SK-N-SH (cell line): Measurements from ENCODE around the gene ADAMTSL1.

Experiments
- CHD2 ChIP-seq: fragments of 150-350 bp; IDR thresholded peaks from 2 replicates; pipeline ENCODE4 v1.6.1; 2018; ENCODE audit warnings: low read length; ENCODE audit not compliant: partially characterized antibody
- EP300 ChIP-seq, 2 experiments: IDR thresholded peaks; 2 replicates each; pipeline versions ENCODE4 v1.4.0 to v1.6.1; 2012; ENCODE audit warnings: borderline replicate concordance in 1 of 2, low read depth in 1 of 2, low read length in 1 of 2
- NFIC ChIP-seq: IDR thresholded peaks from 2 replicates; pipeline ENCODE4 v1.4.0; 2012; ENCODE audit warnings: borderline replicate concordance
- POLR2AphosphoS5 ChIP-seq: IDR thresholded peaks from 2 replicates; pipeline ENCODE4 v1.6.1; 2012; ENCODE audit warnings: low read depth, low read length
- RCOR1 ChIP-seq: fragments of 150-350 bp; IDR thresholded peaks from 2 replicates; pipeline ENCODE4 v1.6.1; 2017; ENCODE audit warnings: antibody characterized with exemption, low read length
- TCF12 ChIP-seq: IDR thresholded peaks from 2 replicates; pipeline ENCODE4 v1.4.0; 2012
- TF ChIP-seq, protein P1 (sequence below): fragments of 200-600 bp; sonication (generic); IDR thresholded peaks from 2 replicates; pipeline ENCODE4 v1.6.1; 2017; ENCODE audit warnings: antibody characterized with exemption, mild to moderate bottlenecking, moderate library complexity

DNA sequence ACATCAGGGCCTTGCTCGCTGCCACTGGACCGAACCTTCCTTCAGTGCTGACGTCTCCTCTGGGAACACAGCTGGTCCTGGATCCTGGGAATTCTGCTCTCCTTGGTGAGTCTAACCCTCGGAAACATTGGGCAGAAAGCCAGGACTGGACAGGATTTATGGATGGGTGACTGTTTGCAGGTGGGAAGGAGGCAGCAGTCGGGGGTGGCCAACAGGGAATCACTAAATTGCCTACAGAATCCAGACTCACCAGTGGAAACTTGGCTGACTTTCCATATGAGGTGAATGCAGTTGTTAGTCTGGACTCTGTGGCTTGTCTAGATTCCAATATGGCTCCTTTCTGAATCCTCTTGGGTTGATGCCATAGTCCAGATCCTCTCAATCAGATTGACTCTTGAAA lies 355.9 kb downstream of the ADAMTSL1 start:
- TF ChIP-seq, protein P1, sequence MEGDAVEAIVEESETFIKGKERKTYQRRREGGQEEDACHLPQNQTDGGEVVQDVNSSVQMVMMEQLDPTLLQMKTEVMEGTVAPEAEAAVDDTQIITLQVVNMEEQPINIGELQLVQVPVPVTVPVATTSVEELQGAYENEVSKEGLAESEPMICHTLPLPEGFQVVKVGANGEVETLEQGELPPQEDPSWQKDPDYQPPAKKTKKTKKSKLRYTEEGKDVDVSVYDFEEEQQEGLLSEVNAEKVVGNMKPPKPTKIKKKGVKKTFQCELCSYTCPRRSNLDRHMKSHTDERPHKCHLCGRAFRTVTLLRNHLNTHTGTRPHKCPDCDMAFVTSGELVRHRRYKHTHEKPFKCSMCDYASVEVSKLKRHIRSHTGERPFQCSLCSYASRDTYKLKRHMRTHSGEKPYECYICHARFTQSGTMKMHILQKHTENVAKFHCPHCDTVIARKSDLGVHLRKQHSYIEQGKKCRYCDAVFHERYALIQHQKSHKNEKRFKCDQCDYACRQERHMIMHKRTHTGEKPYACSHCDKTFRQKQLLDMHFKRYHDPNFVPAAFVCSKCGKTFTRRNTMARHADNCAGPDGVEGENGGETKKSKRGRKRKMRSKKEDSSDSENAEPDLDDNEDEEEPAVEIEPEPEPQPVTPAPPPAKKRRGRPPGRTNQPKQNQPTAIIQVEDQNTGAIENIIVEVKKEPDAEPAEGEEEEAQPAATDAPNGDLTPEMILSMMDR: no peak
- peak; percentile 34 for TF ChIP-seq NFIC
- no peak for TF ChIP-seq RCOR1
- TF ChIP-seq CHD2: no peak
- no peak for TF ChIP-seq TCF12
- no peak for TF ChIP-seq POLR2AphosphoS5
- TF ChIP-seq EP300 (IDR thresholded peaks at IDR 0.05; ENCODE audit: borderline replicate concordance in 1 of 2, low read depth in 1 of 2, low read length in 1 of 2): no peak
